GM19455 (cell line): Measurements from ENCODE around the gene BLACAT1.
"Not testable (repeated sequence)": the region's sequence is repeated elsewhere in the genome, so short reads cannot be mapped to it uniquely, and the experiment has no call there.

Experiments
- ATAC-seq: cut with Tn5 transposase; IDR thresholded peaks from one replicate; pipeline ENCODE4 v1.9.1; 2021; ENCODE audit not compliant: unreplicated experiment

BLACAT1 gene

DNA sequence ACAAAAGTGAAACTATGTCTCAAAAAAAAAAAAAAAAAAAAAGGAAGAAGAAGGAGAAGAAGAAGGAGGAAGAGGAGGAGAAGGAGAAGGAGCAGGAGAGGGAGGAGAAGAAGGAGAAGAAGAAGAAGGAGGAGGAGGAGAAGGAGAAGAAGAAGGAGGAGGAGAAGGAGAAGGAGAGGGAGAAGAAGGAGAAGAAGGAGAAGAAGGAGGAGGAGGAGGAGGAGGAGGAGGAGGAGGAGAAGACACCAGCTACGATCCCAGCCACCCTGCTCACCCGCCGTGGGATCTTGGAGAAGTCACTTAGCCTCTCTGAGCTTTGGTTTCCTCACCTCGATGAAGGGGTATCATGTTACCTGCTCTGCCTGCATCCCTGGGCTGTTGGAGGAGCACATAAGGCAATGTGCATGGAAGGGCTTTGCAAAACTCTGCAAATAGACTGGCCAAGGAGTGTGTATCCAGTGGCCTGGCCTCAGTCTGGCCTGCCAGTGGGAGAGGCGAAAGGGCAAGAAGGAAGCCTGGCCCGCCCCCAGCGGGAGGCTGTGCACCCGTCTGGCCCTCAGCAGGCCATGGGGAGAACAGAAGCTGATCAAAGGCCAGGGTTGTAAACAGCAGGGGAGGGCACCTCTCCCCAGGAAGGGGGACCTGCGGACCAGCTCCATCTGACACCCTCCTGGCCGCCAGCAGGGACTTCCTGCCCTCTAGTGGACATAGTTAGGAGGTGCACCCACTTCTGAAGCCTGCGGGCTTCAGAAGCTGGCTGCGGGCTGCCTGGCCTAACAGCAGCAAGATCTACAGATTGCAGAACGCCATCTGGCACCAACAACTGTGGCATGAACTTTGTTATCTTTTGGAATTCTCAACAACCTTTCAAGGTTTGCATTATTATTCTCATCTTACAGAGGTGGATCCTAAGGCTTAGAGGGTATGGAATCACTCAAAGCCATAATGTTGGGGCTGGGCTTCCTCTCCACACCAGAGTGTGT, 29.4 kb upstream of the BLACAT1 start:
- ATAC-seq = no peak

- no peak for ATAC-seq
Observed at GRCh38 chr1:205483372-205483771, 27.5 kb upstream of the BLACAT1 start.

DNA sequence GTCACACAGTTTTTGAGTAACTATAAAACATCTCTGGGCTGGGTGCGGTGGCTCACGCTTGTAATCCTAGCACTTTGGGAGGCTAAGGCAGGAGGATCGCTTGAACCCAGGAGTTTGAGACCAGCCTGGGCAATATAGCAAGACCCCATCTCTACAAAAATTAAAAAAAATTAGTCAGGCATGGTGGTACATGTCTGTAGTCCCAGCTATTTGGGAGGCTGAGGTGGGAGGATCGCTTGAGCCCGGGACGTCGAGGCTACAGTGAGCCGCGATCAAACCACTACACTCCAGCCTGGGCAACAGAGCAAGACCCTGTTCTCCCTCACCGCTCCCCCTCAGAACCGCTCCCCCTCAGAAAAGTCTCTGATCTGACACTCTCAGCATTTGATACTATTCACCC, 26.7 kb upstream of the BLACAT1 start:
- not testable (repeated sequence) for ATAC-seq

GRCh38 chr1:205481629-205482151, 25.8 kb upstream of the BLACAT1 start:
- ATAC-seq = no peak

DNA sequence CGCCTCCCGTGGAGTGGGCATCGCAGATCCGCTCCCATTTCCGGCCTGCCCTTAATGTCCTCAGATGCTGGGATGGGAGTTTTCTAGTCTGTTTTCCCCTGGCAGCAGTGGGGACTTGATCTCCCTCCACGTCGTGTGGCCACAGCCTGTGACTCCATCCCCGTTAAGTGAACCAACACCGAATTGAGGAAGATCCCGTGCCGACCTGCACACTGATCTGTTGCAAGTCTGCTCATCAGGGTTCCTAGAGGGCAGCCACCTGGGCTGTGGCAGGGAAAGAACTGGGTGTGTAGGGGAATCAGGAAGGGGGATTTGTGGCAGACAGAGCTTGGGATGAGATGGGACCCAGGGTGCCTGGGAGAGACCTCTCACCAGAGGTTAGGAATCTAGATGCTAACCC, 25.4 kb upstream of the BLACAT1 start:
- no peak for ATAC-seq

GRCh38 chr1:205480349-205480985, 24.6 kb upstream of the BLACAT1 start:
- no peak for ATAC-seq

DNA sequence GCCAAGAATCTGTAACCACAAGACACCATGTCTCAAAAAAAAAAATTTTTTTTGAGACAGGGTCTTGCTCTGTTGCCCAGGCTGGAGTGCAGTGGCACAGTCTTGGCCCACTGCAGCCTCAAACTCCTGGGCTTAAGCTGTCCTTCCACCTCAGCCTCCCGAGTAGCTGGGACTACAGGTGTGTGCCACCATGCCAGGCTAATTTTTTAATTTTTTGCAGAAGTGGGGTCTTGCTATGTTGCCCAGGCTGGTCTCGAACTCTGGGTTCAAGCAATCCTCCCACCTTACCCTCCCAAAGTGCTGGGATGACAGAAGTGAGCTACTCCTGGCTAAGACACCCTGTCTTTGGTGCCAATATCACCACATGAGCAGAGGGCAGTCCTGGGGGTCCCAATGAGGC, 23.1 kb upstream of the BLACAT1 start:
- ATAC-seq = not testable (repeated sequence)

DNA sequence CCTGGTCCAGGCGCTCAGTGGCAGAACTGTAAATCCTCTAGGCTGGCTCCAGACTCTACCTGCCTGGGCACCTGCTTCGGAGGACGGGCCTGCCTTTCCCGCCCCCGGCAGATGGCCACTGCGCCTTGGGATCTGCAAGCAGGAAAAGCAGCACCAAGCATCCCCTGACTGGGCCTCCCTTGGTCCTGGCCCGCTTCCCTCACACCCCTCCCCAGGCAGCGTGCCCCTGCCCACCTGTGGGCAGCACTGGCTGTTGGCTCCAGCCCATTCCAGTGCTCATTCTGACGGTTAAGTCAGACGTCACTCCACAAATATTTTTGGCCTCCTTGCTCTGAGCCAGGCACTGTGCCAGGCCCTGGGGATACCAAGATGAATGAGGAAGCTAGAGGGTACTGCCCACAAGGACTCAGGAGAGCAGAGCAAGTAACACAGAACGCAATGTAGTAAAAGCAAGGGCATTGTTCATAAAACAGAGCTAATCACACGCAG, 22.0 kb upstream of the BLACAT1 start:
- no peak for ATAC-seq

GRCh38 chr1:205477121-205477758, 21.4 kb upstream of the BLACAT1 start:
- ATAC-seq = no peak

DNA sequence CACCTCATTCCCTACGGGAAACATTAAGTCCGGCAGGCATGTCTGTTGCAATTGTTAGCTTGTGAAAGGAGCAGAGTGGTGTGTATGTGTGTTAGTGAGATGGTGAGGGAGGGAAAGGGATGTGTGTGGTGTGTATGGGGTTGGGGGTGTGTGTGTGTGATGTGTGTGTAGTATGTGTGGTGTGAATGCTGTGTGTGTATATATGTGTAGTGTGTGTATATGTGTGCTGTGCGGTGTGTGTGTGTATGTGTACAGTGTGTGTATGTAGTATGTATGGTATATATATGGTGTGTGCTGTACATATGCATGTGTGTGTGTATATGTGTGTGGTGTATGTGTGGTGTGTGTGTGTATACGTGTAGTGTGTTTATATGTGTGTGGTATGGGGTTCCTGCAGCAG, 20.8 kb upstream of the BLACAT1 start:
- ATAC-seq = no peak

GRCh38 chr1:205475855-205476254, 20.0 kb upstream of the BLACAT1 start:
- no peak for ATAC-seq

- no peak for ATAC-seq
Observed at GRCh38 chr1:205474571-205474970, 18.7 kb upstream of the BLACAT1 start.

DNA sequence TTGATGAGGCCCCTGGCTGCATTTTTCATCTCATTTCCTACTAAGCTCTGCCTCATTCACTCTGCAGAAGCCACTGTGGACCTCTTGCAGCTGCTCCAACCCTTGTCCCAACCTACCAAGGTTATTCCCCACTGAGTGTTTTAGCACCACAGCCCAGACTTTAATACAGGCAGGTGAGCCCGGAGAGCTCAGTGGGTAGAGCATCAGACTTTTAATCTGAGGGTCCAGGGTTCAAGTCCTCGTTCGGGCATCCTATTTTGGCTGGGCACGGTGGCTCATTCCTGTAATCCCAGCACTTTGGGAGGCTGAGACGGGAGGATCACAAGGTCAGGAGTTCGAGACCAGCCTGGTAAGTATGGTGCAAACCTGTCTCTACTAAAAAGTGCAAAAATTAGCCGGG, 18.1 kb upstream of the BLACAT1 start:
- no peak for ATAC-seq

DNA sequence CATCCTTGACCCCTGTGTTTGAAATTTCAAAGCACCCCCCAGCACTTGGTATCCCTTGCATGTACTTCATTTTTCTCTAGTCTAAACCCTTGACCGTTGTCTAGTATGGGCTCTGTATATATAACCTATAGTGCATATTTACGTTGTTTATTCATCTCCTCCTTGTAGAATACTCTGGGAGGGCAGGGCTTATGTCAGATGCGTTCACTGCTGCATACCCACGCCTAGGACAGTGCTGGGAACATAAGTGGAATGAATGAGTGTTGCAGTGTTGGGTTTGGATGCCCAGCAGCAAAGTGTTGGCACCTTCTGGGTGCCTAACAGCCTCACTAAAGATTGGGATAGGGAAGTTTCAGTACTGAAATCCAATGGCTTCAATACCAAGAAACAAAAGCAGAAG, 17.6 kb upstream of the BLACAT1 start:
- ATAC-seq = no peak

- no peak for ATAC-seq
Observed at GRCh38 chr1:205472737-205473441, 17.0 kb upstream of the BLACAT1 start.

GRCh38 chr1:205470131-205470530, 14.3 kb upstream of the BLACAT1 start:
- no peak for ATAC-seq

GRCh38 chr1:205466595-205467220, 10.9 kb upstream of the BLACAT1 start:
- ATAC-seq = no peak

GRCh38 chr1:205465392-205465791, 9.5 kb upstream of the BLACAT1 start:
- no peak for ATAC-seq

- no peak for ATAC-seq
Observed at GRCh38 chr1:205458777-205459566, 3.1 kb upstream of the BLACAT1 start.
